HG03457 (cell line): ENCODE measurements around the gene NPFFR1.

ENCODE experiments used
- ATAC-seq: cut with Tn5 transposase; IDR thresholded peaks from one replicate; pipeline ENCODE4 v1.9.1; 2021; ENCODE audit warnings: moderate number of reproducible peaks; ENCODE audit not compliant: unreplicated experiment

NPFFR1 gene

GRCh38 chr10:70289739-70290138, 5.9 kb upstream of the NPFFR1 start:
- no peak for ATAC-seq

DNA sequence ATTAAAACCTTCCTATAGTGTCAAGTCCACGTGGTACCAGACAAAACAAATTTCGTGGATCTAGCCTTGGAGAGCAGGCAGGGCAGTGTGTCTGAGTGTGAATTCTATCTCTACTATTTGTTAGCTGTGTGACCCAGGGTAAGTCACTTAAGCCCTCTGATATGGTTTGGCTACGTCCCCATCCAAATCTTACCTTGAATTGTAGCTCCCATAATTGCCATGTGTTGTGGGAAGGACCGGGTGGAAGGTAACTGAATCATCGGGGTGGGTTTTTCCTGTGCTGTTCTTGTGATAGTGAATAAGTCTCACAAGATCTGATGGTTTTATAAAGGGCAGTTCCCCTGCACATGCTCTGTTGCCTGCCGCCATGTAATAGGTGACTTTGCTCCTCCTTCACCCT, 2.8 kb upstream of the NPFFR1 start:
- no peak for ATAC-seq

- ATAC-seq = no peak
Observed at GRCh38 chr10:70285476-70285831, 1.6 kb upstream of the NPFFR1 start.

- no peak for ATAC-seq
Observed at GRCh38 chr10:70284542-70285475, 1.0 kb upstream of the NPFFR1 start.

GRCh38 chr10:70283071-70283444, 746 bp downstream of the NPFFR1 start:
- no peak for ATAC-seq

- no peak for ATAC-seq
Observed at GRCh38 chr10:70281609-70282008, 2.2 kb downstream of the NPFFR1 start.

DNA sequence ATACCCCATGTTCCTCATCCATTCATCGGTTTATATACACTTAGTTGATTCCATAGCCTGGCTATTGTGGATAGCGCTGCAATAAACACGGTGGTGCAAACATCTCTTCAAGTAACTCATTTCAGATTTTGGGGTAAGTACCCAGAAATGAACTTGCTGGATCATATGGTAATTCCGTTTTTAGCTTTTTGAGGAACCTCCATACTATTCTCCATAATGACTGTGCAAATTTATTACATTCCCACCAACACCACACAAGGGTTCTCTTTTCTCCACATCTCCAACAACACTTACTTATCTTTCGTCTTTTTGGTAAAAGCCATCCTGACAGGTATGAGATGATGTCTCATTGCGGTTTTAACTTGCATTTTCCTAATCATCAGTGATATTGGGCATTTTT, 3.7 kb downstream of the NPFFR1 start:
- no peak for ATAC-seq

GRCh38 chr10:70277396-70278030, 6.3 kb downstream of the NPFFR1 start:
- no peak for ATAC-seq

DNA sequence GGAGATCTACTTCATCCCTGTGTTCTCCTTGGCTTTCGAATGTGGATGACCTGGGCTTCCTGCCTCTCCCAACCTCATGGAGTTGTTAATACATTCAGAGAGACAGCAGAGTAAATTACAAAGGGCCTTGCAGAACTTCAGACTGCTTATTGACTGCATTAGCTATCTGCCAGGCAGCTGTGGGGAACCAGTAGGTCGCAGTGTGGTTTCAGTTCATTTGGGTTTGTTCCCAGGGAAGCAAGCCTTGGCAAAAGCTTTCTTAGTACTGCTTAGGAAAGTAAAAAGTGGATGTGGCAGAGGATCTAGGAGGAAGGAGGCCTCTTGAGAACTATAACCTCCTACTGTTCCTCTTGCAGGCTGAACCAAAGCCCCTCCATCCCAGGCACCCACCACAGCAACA, 9.2 kb downstream of the NPFFR1 start:
- ATAC-seq = no peak

DNA sequence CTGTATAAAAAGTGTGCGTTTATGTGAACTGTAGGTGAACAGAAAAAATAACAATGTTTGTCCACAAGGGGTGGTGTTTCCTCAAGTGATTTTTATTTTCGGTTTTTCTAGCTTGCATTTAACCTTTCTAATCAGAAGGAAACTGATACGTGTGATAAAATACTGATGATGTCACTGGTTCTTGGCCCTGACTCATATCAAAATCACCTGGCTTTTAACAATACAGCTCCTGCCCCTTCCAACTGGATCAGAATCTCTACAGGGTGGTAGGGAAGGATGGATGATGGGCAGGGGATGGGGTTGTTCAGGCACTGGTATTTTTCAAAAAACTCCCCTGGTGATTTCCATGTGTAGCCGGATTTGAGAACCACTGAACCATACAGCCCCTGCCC, 10.9 kb downstream of the NPFFR1 start:
- no peak for ATAC-seq

GRCh38 chr10:70271996-70272924, 11.5 kb downstream of the NPFFR1 start:
- no peak for ATAC-seq

GRCh38 chr10:70270952-70271351, 12.9 kb downstream of the NPFFR1 start:
- ATAC-seq = no peak

DNA sequence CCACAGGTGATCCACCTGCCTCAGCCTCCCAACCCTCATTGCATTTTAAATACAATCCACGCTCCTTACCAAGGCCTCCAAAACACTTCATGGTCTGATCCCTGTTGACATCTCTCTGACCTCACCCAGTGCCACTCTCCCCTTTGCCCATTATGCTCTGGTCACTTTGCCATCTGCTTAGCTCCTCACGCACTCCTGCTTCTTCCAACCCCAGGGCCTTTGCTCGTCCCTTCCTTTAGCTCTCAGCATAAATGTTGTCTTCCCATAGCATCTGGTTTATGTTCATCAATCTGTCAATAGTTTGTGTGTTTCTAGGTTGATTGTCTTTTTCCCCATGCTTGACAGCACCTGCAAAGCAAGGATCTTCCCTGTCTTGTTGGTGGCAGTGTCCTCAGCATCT, 14.1 kb downstream of the NPFFR1 start:
- ATAC-seq = no peak

DNA sequence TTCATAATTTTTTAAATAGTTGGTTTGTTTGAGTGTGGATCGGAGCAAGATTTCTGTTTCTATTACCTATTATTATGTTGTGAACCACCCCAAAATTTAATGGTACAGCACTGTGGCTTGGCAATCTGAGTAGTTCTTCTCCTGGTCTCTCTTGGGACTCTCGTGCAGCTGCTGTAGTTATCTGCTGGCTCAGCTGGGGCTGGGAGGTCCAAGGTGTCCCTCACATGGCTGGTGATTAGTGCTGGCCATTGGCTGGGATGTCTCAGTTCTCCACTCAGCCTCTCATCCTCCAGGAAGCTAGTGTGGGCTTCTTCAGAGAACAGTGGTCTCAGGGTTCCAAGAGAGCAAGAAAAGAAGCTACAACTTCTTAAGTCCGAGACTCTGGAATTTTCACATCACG, 15.4 kb downstream of the NPFFR1 start:
- no peak for ATAC-seq

- ATAC-seq = no peak
Observed at GRCh38 chr10:70267161-70267933, 16.5 kb downstream of the NPFFR1 start.

DNA sequence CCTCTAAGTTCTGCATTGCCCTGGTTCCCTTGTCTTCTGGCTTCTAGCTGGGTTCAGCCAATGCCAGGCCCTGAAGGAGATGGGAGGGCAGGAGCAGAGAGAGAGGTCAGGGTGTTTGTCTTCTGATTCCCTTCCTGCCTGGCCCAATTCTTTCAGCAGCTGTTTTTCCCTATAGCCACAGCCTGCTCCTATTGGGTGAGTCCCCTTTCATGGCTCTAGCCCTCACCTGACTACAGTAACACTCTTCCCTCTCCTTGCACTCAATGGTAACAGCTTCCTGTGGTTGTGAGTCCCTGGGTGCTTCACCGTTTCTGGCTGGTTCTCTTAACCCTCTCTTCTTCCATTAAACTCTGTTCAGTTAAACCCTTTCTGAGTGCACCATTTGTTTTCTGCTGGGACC, 17.1 kb downstream of the NPFFR1 start:
- no peak for ATAC-seq

DNA sequence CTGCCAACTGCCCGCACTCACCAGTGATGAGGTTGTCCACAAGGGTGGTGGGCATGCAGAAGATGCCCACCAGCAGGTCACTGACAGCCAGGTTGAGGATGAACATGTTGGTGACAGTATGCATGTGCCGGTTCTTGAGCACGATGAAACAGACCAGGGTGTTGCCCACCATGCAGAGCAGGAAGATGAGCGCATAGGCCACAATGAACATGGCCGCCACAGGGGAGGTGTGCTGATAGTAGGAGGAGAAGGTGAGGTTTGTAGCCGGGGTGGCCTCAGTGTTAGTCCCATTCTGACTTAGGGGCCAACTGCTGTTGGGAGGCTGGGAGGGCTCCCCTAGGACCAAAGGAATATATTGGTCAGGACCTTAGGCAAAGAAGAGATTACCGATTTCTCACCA, 17.7 kb downstream of the NPFFR1 start:
- no peak for ATAC-seq

GRCh38 chr10:70265032-70265689, 18.6 kb downstream of the NPFFR1 start:
- no peak for ATAC-seq

GRCh38 chr10:70260734-70261133, 23.1 kb downstream of the NPFFR1 start:
- ATAC-seq = no peak

DNA sequence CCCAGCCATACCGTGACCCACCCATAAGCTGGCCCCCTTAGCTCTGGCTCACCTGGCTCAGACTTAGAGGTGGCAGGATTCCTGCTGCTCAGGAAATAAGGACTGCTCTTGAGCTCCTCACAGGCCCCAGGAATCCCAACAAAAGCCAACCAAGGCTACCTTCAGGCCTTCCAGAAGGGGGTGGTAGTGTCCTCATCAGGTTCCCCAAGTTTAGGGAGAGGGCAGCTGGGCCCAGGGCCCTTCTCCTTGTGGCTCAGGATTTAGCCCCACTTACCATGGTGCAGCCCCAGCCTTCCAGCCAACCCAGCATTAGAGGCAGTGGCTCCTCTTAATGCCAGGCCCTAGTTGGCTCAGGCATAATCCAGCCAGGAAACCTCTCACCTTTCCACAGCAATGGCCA, 23.5 kb downstream of the NPFFR1 start:
- no peak for ATAC-seq
